ENCODE results near the gene PAK1IP1.
A peak's percentile ranks its signal among the peaks of the same experiment; 100 is the strongest.
"Not testable (repeated sequence)": the region's sequence is repeated elsewhere in the genome, so short reads cannot be mapped to it uniquely, and the experiment has no call there.

PAK1IP1 gene

DNA sequence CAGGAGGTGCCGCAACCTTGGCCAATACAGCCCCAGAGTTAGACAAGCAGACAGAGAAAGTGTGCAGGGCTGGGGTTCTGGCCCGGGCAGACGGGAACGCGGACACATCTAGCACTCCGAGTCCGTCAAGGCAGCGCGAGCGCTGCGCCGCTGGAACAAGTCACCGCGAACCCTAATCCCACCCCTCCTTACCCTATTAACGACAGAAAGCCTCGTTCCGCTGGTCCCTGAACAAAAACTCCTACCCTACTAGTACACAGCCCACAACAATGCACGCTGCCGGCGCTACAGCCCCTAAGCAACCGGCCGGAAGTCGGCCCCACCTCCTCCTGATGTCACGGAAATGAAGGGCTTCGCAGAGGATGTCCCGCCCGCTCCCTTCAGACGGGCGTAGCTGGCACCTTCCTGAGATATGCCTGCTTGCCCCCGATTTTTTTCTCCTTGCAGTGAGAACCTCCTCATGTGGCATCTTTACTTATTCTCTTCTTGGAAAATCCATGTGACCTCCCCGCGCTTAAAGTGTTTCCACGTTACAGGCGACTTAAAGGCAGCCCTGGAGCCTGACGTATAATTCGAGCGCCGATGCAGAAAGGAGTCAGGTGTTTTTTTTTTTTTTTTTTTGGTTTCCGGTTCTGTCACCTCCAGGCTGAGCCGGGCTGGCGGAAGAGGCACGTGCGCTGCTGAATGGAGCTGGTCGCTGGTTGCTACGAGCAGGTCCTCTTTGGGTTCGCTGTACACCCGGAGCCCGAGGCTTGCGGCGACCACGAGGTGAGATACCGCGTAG, at the start of gene PAK1IP1, which contains the start of gene C6orf52:
Gene PAK1IP1 (plus strand): TSS at position 671 of the 784 bp plus-strand sequence. CDS start 14 bp downstream, at position 685.
Gene C6orf52 (minus strand): TSS at position 315 of the 784 bp plus-strand sequence. CDS start 7,066 bp downstream, outside the sequence.
- H3K36me3 Mint-ChIP-seq = peaks cover 25% of the 10 kb centered on the region
- peak within 1 kb of the TSS; percentile 100 for H3K27ac Mint-ChIP-seq
- peak within 1 kb of the TSS; percentile 93 for H3K4me3 Mint-ChIP-seq
- peak; percentile 99 for ATAC-seq
- H3K27me3 Mint-ChIP-seq = no peaks in the 10 kb centered on the region
- H3K4me1 Mint-ChIP-seq = peaks cover 41% of the 10 kb centered on the region
- H3K9me3 Mint-ChIP-seq = no peaks in the 10 kb centered on the region

GRCh38 chr6:10655508-10656055, 39.2 kb upstream of the PAK1IP1 start:
- H3K36me3 Mint-ChIP-seq = no peaks in the 10 kb centered on the region
- no peaks in the 10 kb centered on the region for H3K9me3 Mint-ChIP-seq
- peaks cover 18% of the 10 kb centered on the region for H3K27me3 Mint-ChIP-seq
- no peak overlapping the region for H3K4me3 Mint-ChIP-seq
- no peak for ATAC-seq
- no peak overlapping the region for H3K27ac Mint-ChIP-seq
- H3K4me1 Mint-ChIP-seq = peaks cover 10% of the 10 kb centered on the region

GRCh38 chr6:10658910-10659698, 35.7 kb upstream of the PAK1IP1 start:
- H3K36me3 Mint-ChIP-seq = no peaks in the 10 kb centered on the region
- peaks cover 18% of the 10 kb centered on the region for H3K27me3 Mint-ChIP-seq
- peak overlapping the region; percentile 32 for H3K27ac Mint-ChIP-seq
- no peak for ATAC-seq
- peaks cover under 1% of the 10 kb centered on the region for H3K9me3 Mint-ChIP-seq
- H3K4me1 Mint-ChIP-seq = peaks cover 13% of the 10 kb centered on the region
- peak overlapping the region; percentile 77 for H3K4me3 Mint-ChIP-seq

GRCh38 chr6:10659699-10660348, 34.9 kb upstream of the PAK1IP1 start:
- peak overlapping the region; percentile 32 for H3K27ac Mint-ChIP-seq
- peaks cover 3% of the 10 kb centered on the region for H3K9me3 Mint-ChIP-seq
- no peak for ATAC-seq
- H3K4me1 Mint-ChIP-seq = peaks cover 17% of the 10 kb centered on the region
- H3K27me3 Mint-ChIP-seq = peaks cover 18% of the 10 kb centered on the region
- H3K36me3 Mint-ChIP-seq = no peaks in the 10 kb centered on the region
- H3K4me3 Mint-ChIP-seq = peak overlapping the region; percentile 77

DNA sequence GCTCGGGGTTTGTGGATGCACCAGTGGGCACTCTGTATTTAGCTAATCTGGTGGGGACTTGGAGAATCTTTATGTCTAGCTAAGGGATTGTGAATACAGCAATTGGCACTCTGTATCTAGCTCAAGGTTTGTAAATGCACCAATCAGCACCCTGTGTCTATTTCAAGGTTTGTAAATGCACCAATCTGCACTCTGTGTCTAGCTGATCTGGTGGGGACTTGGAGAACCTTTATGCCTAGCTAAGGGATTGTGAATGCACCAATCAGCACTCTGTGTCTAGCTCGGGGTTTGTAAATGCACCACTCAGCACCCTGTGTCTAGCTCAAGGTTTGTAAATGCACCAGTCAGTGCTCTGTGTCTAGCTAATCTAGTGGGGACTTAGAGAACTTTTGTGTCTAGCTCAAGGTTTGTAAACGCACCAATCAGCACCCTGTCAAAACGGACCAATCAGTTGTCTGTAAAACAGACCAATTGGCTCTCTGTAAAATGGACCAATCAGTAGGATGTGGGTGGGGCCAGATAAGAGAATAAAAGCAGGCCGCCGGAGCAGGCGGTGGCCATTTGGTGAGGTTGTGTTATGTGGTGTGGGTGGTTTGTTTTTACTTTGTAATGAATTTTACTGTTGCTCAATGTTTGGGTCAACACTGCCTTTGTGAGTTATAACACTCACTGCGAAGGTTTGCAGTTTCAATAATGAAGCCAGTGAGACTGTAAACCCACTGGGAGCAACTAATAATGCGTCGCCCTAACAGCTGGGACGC, 34.2 kb upstream of the PAK1IP1 start:
- Mint-ChIP-seq H3K4me3 (peak overlapping the region; percentile 77), H3K4me1 (peaks cover 12% of the 10 kb centered on the region), H3K27me3 (peaks cover 21% of the 10 kb centered on the region)
- H3K9me3 Mint-ChIP-seq, ATAC-seq, H3K27ac Mint-ChIP-seq, H3K36me3 Mint-ChIP-seq: not testable (repeated sequence)

DNA sequence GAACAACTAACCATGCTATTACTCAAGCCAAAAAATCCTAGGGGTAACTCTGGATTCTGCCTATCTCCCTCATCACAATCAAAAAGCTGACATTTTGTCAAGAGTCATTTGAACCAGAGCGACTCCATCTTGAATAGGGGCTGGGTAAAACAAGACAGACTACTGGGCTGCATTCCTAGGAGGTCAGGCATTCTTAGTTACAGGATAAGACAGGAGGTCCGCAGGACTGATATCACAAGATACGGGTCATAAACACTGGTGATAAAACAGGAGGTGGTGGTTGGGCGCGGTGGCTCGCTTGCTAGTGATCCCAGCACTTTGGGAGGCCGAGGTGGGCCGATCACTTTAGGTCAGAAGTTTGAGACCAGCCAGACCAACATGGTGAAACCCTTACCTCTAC, 32.6 kb upstream of the PAK1IP1 start:
- no peak for ATAC-seq
- H3K27me3 Mint-ChIP-seq = peaks cover 36% of the 10 kb centered on the region

GRCh38 chr6:10662742-10663141, 32.0 kb upstream of the PAK1IP1 start:
- Mint-ChIP-seq H3K36me3 (no peaks in the 10 kb centered on the region), H3K4me3 (no peak overlapping the region), H3K27me3 (peaks cover 39% of the 10 kb centered on the region), H3K27ac (no peak overlapping the region), H3K4me1 (peaks cover 11% of the 10 kb centered on the region), H3K9me3 (peaks cover 6% of the 10 kb centered on the region)
- ATAC-seq = no peak

More for the DNA sequence above, 32.6 kb upstream of the PAK1IP1 start:
- peaks cover 7% of the 10 kb centered on the region for H3K4me1 Mint-ChIP-seq
- no peak overlapping the region for H3K4me3 Mint-ChIP-seq
- no peak overlapping the region for H3K27ac Mint-ChIP-seq
- H3K9me3 Mint-ChIP-seq = peaks cover 6% of the 10 kb centered on the region
- H3K36me3 Mint-ChIP-seq = no peaks in the 10 kb centered on the region

DNA sequence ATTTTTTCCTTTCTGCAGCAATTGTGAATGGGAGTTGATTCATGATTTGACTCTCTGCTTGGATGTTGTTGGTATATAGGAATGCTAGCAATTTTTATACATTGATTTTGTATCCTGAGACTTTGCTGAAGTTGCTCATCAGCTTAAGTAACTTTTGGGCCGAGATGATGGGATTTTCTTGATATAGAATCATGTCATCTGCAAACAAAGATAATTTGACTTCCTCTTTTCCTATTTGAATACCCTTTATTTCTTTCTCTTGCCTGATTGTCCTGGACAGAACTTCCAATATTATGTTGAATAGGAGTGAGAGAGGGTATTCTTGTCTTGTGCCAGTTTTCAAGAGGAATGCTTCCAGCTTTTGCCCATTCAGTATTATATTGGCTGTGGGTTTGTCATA, 29.2 kb upstream of the PAK1IP1 start:
- not testable (repeated sequence) for H3K4me3 Mint-ChIP-seq, H3K27ac Mint-ChIP-seq, H3K9me3 Mint-ChIP-seq, ATAC-seq, H3K36me3 Mint-ChIP-seq
- Mint-ChIP-seq H3K4me1 (peaks cover 14% of the 10 kb centered on the region), H3K27me3 (peaks cover 27% of the 10 kb centered on the region)

DNA sequence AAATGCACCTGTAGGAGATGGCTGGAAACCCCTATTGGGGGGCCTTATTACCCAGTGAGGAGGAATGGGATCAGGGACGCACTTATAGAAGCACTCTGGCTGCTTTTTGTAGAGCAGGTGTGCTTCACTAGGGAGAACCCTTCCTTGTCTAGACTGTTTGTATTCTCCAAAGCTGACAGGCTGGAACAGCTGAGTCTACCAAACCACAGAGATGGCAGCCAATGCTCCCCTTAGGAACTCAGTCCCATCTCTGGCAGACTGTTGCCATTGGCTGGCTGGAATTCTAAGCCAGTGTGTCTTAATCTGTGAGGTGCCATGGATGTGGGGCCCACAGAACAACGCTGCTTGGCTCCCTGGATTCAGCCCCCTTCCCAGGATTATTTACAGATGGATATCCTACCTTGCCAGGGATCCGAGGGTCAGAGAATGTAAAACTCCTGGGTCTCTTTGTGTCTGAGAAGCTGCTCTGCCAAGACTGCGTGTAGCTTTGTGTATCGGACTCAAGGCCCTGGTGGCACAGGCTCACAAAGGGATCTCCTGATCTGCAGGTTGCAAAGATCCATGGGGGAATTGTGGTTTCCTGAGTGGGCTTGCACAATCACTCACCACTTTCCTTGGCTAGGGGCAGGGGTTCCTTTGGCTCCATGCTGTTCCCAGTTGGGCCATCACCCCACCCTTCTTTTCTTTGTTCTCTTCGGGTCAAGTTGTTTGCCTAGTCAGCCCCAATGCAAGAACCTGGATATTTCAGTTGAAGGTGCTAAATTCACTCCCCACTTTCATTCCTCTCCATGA, 26.4 kb upstream of the PAK1IP1 start:
- Mint-ChIP-seq H3K4me3 (no peak overlapping the region), H3K27me3 (peaks cover 27% of the 10 kb centered on the region), H3K9me3 (peaks cover 6% of the 10 kb centered on the region), H3K36me3 (no peaks in the 10 kb centered on the region), H3K4me1 (peaks cover 14% of the 10 kb centered on the region), H3K27ac (no peak overlapping the region)
- ATAC-seq = no peak

DNA sequence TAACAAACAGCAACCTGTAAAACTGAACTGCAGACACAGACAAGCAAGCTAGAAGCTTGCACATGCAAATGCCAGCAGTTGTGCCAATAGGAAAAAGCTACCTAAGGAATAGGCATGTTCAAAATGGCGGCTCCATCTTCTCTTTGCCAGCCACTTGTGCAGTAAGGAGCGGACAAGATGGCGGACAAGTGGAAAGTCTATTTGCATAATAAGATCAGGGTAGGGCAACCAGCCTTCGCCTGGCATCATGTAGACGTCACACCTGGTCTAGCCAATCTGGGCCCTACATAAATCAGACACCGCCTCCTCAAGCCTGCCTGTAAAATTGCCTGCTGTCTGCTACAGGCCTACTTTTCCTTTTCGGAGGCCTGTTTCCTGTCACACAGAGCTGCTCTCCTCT, 18.4 kb upstream of the PAK1IP1 start:
- no peak overlapping the region for H3K27ac Mint-ChIP-seq
- peaks cover 2% of the 10 kb centered on the region for H3K36me3 Mint-ChIP-seq
- no peak overlapping the region for H3K4me3 Mint-ChIP-seq
- H3K4me1 Mint-ChIP-seq = no peaks in the 10 kb centered on the region
- peaks cover 9% of the 10 kb centered on the region for H3K27me3 Mint-ChIP-seq
- ATAC-seq = no peak
- H3K9me3 Mint-ChIP-seq = peaks cover 6% of the 10 kb centered on the region

DNA sequence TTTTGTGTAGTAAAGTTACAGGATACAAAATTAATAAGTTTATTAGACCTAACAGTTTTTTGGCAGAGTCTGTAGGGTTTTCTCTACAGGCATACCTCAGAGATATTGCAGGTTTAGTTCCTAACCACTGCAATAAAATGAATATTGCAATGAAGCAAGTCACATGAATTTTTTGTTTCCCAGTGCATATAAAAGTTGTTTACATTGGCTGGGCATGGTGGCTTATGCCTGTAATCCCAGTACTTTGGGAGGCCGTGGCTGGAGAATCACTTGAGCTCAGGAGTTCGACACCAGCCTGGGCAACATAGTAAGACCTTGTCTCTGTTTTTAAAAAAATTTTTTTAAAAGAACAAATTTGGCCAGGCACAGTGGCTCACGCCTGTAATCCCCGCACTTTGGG, 16.3 kb upstream of the PAK1IP1 start:
- Mint-ChIP-seq H3K27ac (no peak overlapping the region), H3K27me3 (peaks cover 9% of the 10 kb centered on the region), H3K4me3 (no peak overlapping the region), H3K36me3 (peaks cover 6% of the 10 kb centered on the region), H3K9me3 (peaks cover 6% of the 10 kb centered on the region), H3K4me1 (no peaks in the 10 kb centered on the region)
- ATAC-seq = no peak

DNA sequence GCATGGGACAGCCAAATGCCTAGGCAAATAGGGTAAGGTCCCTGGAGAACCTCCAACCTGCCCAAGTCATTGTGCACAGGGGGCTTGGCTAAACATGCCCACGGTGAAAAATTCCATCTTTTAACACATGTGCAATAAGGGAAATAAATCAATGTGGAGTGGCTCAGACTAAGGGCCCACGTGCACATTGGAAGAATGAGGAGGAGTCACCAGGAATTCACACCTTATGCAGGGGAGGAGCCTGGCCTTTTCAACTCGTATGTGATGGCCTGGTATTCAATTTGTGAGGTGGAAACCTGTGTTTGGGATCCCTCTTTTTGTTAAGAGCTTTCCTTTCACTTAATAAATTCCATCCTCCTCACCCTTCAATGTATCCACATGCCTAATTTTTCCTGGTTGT, 13.0 kb upstream of the PAK1IP1 start:
- H3K27ac Mint-ChIP-seq = no peak overlapping the region
- H3K4me1 Mint-ChIP-seq = peaks cover 16% of the 10 kb centered on the region
- ATAC-seq = no peak
- H3K9me3 Mint-ChIP-seq = peaks cover 3% of the 10 kb centered on the region
- H3K36me3 Mint-ChIP-seq = peaks cover 6% of the 10 kb centered on the region
- peaks cover 19% of the 10 kb centered on the region for H3K27me3 Mint-ChIP-seq
- no peak overlapping the region for H3K4me3 Mint-ChIP-seq

DNA sequence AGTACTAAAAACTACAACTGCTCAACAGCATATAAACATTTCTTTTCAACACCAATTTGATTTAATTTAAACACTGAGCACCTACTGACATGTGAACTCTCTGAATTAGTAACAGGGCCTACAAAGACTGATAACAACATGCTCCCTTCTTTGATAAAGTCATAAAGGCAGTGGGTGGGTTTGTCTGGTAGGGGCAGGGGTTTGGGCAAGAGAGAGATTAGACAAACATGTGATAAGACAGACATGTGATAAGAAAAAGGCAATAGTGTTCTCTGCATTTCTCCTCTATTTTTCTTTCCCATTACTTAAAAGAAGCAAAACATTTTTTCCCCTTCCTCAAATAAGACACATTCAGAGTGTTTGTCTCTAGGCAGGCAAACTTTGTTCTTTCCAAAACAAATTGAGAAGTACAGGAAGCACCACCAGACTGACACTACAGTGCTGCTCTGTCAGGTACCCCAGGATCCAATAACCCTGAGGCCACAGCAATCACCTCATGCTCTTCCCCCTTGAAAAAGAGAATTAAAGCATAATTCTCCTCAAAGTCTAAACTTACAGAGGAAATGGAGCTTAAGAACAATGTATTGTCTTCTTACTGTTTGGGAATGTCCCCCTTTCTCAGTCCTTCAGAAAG, 12.3 kb upstream of the PAK1IP1 start:
- no peak overlapping the region for H3K4me3 Mint-ChIP-seq
- peaks cover 3% of the 10 kb centered on the region for H3K9me3 Mint-ChIP-seq
- no peak overlapping the region for H3K27ac Mint-ChIP-seq
- no peak for ATAC-seq
- H3K4me1 Mint-ChIP-seq = peaks cover 16% of the 10 kb centered on the region
- H3K27me3 Mint-ChIP-seq = peaks cover 19% of the 10 kb centered on the region
- H3K36me3 Mint-ChIP-seq = peaks cover 6% of the 10 kb centered on the region
